ENCODE data around the gene ATN1.
A peak's percentile ranks its signal among the peaks of the same experiment; 100 is the strongest.
"Not testable (repeated sequence)": the region's sequence is repeated elsewhere in the genome, so short reads cannot be mapped to it uniquely, and the experiment has no call there.

The ATN1 gene

DNA sequence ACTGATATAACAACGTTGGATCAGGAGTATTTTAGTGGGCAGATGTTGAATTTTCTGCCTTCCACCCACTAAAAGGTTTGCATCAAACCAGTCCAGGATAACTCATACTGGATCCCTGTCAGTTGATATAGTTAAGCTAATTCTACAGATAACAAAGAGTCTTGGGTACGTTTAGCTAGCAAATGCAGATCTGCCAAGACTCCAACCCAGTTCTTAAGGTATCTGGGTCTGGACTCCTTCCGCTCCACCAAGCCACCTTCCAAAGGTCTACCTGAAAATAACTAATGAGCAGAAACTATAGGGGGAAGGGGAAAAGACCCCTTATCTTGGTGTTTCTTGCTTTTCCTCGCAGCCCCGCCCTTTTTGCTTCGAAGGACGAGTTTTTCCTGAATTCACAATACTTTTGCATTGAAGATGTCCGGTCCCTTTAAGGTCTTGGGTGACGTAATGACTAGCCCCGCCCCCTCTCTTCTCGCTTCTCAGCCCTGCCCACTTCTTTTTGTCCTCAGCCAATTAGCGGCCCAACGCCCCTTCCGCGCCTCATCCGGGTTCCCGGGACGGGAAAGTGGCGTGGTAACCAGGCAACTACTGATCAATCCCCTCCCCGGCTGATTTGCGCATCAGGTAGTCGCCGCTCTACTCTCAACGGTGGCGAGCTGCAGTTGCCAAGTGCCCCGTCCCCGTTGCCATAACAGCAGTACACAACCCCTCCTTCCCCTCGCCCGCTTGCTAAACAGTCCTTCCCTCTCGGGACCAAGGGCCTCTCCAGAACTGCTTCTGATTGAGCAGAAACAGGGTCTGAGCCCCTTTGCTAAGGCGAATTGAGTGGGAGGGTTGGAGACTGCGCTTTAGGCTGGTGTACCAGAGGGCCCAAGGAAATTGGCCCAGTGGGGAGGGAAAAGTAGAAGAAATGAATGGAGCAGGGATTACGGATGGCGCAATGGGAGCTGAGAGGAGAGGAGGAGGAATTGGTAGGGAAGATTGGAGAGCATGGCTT is 23.2 kb upstream of the ATN1 start, which contains the start of gene LRRC23:
Gene LRRC23, plus strand, starts transcription at position 543 of the 997 bp plus-strand sequence. CDS start 812 bp downstream, outside the sequence.
- DNase-seq (ENCODE audit: low read depth): peak; percentile 95

DNA sequence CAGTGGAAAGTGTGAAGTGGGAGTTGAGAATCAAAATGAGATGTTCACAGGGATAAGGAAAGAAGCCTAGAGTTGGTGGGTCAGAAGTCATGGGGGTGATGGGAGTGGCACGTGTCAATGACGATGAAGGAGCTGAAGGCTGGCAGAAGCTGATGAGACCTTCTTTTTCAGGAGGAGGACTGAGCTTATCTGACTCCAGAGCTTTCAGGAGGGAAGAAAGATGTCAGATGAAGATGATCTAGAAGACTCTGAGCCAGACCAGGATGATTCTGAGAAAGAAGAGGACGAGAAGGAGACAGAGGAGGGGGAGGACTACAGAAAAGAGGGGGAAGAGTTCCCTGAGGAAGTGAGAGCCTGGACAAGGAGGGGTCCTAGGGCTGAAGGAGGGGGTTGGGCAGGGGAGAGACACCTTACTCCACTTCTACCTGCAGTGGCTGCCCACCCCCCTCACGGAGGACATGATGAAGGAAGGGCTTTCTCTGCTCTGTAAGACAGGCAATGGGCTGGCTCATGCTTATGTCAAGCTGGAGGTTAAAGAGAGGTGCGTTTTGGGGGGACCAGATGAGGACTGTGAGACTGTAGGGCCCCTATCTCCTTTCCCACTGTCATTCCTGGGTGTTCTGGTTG is 22.2 kb upstream of the ATN1 start:
- no peak for DNase-seq (ENCODE audit: low read depth)

DNA sequence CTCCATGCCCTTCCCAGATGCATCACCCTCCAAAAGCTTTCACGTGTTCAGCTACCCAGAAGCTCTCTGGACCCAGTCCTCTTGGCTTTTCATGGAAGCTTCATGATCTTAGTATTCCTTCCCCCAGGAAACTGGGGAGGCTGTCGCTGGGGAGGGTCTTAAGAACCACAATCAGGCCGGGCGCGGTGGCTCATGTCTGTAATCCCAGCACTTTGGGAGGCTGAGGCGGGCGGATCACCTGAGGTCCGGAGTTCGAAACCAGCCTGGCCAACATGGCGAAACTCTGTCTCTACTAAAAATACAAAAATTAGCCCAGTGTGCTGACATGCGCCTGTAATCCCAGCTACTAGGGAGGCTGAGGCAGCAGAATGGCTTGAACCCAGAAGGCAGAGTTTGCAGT is 19.6 kb upstream of the ATN1 start:
- DNase-seq (ENCODE audit: low read depth): not testable (repeated sequence)

DNA sequence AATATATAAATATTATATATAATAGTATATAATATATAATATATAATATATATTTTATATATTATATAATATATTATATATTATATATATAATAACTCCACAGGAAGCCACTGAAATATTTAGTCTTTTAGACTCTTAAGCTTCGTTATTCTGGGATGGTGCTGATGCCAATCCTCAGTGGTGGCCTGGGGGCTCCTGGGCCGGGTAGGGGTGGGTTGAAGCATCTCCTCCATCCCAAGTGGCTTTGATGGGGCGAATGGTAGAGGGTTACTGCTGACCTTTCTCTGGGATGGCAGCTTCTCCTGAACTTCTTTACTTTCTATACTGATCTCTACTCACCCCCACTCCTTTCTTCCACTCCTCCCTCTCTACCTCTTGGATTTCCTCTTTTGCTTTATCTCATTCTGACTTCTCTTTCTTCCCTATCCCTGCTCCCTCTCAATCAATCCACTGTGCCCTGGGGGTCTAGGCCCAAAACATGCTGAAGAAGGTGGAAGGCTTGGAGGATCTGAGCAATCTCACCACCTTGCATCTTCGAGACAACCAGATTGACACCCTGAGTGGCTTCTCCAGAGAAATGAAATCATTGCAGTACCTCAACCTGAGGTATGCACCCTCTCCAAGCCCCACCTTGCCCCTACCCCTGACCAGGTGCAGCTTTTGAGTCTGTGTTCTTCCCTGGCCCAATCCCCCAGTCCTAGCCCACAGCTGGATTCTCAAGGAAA is 18.2 kb upstream of the ATN1 start:
- no peak for DNase-seq (ENCODE audit: low read depth)

DNA sequence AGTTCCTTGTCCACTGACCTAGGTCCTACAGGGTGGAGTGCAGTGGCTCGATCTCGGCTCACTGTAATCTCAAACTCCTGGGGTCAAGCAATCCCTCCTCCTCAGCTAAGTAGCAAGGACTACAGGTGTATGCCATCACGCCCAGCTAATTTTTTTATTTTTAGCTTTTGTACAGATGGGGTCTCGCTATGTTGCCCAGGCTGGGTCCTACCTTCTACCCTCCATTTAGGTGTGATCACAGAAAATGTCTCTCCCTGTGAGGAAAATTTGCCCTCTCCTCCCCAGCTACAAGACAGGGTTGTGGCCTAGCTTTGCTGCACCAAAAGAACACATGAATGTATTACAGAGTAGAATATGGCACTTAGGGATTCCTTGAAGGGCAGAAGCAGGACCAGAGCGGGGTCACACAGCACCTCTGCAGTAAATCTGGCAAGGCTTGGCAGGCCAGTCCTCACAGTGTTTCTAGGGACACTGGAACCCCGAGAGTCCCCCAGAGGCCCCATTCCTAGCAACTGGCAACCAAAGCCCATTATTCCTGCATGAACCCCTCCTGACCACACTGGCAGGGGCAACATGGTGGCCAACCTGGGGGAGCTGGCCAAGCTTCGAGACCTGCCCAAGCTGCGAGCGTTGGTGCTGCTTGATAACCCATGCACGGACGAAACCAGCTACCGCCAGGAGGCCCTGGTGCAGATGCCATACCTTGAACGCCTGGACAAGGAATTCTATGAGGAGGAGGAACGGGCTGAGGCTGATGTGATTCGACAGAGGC is 15.4 kb upstream of the ATN1 start:
- DNase-seq (ENCODE audit: low read depth): no peak

DNA sequence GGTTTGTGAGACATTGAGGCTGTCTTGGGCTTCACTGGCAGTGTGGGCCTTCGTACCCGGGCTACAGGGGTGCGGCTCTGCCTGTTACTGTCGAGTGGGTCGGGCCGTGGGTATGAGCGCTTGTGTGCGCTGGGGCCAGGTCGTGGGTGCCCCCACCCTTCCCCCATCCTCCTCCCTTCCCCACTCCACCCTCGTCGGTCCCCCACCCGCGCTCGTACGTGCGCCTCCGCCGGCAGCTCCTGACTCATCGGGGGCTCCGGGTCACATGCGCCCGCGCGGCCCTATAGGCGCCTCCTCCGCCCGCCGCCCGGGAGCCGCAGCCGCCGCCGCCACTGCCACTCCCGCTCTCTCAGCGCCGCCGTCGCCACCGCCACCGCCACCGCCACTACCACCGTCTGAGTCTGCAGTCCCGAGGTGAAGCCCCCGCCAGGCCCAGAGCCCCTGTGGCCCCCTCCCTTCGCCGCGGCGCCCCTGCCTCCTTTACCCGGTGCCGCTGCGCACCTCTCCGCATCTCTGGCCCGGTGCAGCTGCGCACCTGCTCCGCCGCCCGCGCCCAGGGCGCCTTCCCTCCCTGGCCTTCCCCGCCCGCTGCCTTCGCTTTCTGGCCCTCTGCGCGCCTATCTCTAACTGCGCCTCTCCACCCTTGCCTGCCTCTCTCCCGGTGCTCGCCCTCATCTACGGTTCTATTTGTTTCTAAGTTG is 13.4 kb upstream of the ATN1 start, which contains the start of gene ENO2:
Gene ENO2, plus strand, starts transcription at position 335 of the 701 bp plus-strand sequence. CDS start 1,253 bp downstream, outside the sequence.
- DNase-seq (ENCODE audit: low read depth): peak; percentile 86

DNA sequence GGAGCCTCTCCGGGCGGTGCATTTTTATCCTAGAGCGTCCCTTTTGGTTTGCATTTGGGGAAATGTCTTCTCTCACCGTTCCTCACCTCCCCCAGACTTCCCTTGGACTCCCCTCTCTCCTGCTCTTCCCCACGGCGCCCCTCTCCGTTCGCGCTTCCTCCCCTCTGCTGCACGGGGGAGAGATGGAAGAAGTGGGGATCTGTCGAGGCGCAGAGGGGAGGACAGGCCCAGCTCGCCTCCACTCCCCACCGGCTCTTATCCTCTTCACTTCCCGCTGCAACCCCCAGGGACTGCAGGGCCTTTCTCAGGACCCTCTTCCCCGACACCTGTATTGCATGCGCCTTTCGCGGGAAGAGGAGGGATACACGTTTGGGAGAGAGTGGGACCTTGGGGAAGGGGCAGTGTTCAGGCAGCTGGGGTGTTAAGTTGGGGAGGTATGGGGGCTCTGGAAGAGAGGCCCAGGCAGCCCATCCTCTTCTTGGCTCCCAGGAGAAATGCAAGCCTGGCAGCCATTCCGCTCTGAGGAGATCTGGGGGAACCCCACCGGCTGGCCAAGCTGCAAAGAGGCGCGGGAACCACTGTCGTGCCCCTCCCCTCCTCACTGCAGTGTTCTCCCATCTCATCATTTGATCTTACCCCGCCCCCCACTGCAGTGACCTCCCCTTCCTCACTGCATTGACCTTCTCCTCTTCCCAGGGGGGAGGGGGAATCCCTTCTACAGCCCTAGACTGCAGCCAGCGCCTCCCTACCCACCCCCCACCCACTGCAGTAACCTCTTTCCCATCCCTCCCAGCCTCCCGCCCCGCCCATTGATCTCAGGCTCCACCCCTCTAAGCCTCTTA is 12.6 kb upstream of the ATN1 start:
- DNase-seq (ENCODE audit: low read depth): no peak

DNA sequence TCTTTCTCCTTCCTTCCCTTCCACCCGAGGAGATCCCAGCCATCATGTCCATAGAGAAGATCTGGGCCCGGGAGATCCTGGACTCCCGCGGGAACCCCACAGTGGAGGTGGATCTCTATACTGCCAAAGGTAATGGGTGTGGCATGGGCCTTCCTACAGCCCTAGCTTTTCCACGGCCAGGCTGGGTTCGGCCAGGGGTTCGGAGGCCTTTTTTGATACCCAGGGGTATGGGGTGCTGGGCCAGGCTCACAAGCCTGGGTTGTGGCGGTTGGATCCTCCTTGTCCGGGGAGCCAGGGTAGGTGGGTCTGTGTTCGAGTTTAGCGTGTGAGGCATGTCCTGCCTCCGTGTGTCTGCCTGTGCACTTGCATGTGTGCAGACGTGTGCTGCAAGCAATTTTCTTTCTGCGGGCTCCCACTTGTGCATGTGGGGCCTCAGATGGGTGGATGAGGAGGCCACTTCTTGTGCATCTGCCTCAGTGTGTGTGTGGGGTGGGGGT is 11.9 kb upstream of the ATN1 start:
- DNase-seq (ENCODE audit: low read depth): no peak

DNA sequence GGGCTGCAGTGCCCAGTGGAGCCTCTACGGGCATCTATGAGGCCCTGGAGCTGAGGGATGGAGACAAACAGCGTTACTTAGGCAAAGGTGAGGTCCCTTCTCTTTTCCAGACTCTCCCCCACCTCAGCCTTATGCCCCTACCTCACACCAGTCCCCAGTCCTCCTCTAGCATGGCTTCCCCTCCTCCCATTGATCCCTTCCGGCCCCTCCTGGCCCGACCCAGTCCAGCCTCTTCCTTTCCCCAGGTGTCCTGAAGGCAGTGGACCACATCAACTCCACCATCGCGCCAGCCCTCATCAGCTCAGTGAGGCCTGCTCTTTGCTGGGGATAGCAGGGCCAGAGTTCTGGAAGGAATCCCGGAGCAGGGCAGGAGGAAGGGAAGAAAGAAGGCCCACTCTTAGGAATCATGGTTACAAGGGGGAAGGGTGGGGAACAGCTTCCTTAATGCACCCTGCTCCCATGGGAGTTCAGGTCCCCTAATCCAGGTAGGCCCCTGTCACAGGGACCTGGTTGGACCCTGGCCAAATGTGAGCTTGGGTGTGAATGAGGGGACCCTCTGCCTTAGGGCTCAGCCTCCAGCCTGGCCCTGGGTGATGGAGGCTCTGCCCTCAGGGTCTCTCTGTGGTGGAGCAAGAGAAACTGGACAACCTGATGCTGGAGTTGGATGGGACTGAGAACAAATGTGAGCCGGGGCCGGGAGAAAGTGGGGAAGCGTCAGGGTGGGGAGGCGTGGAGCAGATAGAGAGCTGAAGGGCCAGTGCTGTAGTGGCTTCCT is 11.1 kb upstream of the ATN1 start:
- no peak for DNase-seq (ENCODE audit: low read depth)

DNA sequence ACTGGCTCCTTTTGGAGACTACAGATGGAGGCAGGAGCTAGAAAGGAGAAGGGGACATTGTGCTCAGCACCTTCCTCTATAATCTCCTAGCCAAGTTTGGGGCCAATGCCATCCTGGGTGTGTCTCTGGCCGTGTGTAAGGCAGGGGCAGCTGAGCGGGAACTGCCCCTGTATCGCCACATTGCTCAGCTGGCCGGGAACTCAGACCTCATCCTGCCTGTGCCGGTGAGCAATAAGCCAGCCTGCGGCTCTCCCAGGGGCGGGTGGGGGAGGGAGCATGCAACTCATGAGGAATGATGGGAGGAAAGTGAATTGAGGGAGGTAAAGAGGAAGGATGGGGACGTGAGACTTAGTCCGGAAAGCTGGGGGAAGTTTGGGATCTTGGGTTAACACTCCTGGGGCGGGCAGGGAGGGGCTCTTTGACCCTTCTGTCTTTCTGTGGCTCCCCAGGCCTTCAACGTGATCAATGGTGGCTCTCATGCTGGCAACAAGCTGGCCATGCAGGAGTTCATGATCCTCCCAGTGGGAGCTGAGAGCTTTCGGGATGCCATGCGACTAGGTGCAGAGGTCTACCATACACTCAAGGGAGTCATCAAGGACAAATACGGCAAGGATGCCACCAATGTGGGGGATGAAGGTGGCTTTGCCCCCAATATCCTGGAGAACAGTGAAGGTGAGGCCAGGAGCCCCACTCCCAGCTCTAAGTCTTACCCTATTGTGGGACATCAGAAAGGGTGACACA is 10.1 kb upstream of the ATN1 start:
- no peak for DNase-seq (ENCODE audit: low read depth)

DNA sequence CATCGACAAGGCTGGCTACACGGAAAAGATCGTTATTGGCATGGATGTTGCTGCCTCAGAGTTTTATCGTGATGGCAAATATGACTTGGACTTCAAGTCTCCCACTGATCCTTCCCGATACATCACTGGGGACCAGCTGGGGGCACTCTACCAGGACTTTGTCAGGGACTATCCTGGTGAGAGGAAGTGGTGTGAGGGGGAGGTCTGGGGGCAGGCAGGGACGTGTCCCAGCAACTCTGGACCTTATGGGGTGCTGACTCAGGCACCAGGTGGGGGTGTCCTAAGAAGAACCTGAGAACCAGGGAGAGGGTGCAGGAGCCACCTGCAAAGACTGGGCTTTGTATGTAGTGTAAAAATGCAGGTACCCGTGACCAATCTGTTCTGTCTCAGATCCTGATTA is 8.2 kb upstream of the ATN1 start:
- no peak for DNase-seq (ENCODE audit: low read depth)

DNA sequence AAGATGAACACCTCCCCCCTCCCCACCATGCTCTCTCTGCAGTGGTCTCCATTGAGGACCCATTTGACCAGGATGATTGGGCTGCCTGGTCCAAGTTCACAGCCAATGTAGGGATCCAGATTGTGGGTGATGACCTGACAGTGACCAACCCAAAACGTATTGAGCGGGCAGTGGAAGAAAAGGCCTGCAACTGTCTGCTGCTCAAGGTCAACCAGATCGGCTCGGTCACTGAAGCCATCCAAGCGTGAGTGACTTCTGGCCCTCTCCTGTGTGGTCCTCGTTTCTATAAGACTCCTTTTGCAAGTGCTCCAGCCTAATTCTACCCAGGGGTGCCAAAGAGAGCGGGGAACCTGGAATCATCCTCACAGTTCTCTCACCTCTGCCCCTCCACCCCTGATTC is 6.2 kb upstream of the ATN1 start:
- no peak for DNase-seq (ENCODE audit: low read depth)

DNA sequence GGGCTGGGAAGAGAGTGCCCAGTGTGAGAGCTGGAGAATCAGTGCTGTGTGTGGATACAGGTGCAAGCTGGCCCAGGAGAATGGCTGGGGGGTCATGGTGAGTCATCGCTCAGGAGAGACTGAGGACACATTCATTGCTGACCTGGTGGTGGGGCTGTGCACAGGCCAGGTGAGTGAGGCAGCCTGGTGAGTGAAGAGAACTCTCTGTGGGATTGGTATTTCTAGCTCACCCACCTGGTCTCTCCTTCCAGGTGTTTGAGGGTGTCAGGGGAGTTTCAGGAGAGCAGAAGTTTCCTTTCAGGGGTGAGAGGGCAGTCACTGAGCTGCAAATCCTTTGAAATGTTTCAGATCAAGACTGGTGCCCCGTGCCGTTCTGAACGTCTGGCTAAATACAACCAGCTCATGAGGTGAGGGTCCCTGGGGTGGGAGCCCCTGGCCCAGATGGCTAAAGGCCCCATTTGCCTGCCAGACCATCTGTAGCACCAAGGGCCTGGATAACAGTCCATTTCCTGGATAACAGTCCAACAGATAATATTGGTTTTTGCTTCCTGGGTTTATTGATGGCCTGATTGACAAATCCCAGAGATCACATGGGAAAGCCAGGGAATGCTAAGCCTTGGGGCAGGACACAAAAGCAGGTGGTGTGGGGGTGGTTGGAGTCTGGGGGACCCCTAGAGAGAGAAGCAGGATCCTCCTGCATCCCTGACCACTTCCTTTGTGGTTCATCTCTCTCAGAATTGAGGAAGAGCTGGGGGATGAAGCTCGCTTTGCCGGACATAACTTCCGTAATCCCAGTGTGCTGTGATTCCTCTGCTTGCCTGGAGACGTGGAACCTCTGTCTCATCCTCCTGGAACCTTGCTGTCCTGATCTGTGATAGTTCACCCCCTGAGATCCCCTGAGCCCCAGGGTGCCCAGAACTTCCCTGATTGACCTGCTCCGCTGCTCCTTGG is 5.5 kb upstream of the ATN1 start:
- no peak for DNase-seq (ENCODE audit: low read depth)

DNA sequence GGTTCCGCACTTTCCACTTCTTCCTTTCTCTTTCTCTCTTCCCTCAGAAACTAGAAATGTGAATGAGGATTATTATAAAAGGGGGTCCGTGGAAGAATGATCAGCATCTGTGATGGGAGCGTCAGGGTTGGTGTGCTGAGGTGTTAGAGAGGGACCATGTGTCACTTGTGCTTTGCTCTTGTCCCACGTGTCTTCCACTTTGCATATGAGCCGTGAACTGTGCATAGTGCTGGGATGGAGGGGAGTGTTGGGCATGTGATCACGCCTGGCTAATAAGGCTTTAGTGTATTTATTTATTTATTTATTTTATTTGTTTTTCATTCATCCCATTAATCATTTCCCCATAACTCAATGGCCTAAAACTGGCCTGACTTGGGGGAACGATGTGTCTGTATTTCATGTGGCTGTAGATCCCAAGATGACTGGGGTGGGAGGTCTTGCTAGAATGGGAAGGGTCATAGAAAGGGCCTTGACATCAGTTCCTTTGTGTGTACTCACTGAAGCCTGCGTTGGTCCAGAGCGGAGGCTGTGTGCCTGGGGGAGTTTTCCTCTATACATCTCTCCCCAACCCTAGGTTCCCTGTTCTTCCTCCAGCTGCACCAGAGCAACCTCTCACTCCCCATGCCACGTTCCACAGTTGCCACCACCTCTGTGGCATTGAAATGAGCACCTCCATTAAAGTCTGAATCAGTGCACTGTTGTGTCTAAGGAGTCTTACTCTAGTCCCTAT is 4.6 kb upstream of the ATN1 start:
- no peak for DNase-seq (ENCODE audit: low read depth)

DNA sequence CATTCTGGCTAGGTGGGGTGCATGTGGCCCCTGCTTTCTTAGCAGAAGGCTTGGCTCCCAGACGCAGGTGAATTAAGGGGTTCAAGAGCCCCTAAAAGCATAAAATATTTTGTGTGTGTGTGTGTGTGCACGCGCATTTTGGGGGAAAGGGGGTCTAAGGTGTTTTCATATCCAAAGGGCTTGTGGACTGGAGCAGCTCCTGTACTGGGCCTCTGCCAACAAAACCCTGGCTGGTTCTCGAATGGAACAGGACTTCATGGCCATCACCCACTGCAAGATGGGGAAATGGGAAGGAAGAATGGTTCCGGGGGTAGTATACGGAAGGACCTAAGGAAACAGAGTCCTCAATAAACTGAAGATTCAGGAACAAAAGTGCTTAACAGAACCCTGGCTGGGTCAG is 3.9 kb upstream of the ATN1 start:
- no peak for DNase-seq (ENCODE audit: low read depth)

DNA sequence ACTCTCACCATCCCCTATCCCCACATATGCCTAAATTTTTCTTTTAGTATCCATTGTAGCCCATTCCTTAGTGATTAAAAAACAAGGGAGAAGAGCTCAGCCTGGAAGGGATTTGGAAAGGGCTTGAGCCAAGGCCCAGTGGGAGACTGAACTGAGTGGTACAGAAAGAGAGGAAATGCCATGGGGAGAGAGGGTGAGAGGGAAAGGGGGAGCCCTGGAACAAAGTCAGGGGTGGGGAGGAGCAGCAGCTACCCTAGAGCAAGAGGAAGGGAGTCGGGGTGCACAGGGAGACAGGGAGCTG is 2.6 kb upstream of the ATN1 start:
- no peak for DNase-seq (ENCODE audit: low read depth)

All from stimulated activated CD4-positive, alpha-beta T cell treated with anti-CD3 and anti-CD28 coated beads, Interleukin-2, amount 100 ng/mL, for 4 hours (primary cell).